Measurements from ENCODE around the gene SLC9A4. TPM values are rescaled to one million over a fixed set of nuclear protein-coding genes. Genes with fewer than 3 reads are reported as not detected.

The SLC9A4 gene
- total RNA-seq, 2 donors from 2014 or later, result 0.78 TPM; not detected in 1

DNA sequence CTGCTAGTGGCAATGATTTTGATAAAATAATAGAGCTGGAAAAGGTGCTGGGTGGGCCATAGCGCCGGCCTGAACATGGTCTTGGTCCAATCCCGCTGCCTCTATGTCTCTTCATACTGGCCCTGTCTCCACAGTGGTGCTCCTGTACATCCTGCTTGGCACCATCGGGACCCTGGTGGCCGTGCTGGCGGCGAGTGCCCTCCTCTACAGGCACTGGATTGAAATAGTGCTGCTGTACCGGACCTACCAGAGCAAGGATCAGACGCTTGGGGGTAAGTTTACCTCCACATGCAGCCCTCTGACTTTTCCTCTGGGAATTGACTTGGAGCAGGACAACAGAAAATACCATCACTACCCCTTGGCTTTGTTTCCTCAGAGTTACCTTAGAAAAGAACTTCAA is 26.1 kb upstream of the SLC9A4 start:
- 73 to 85% methylated on average over 8 to 9 of the region's 9 CpGs for WGBS, 2 donors
- intact Hi-C loops (cut with DNase I), result no loop called here
- H3K4me1 ChIP-seq, result no peaks in the 10 kb centered on the region

DNA sequence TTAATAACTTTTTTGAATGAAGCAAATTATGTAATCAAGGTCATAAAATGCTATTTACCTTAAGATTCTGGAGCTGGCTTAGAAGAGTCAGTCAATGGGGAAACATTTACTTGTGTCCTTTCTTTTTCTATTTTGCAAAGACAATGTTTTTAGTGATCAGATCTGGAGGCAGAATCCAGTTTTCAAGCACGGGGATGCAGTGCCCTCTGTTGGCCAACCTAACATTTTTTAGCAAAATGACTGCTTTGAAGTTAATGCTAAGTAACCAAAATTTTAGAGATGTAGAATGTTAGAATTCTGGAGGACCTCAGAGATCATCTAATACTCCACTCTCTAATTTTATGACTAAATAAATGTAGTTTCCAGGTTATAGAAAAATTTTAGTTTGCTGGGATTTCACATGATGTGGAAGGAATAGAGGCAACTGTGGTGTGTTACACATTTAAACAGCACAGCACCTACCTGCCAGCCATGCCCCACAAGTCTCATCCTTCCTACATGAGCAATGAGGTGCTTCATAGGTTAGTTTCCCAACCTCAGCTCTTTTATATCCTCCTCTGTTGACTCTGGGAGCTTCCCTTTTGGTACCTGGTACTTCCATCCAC is 23.6 kb upstream of the SLC9A4 start:
- WGBS, 2 donors, result 0% methylated on average over 1 of the region's 1 CpG
- DNase-seq (peak; percentile 22 to 38 (median 31)), ATAC-seq (no peak)
- no peak for TF ChIP-seq POLR2A (IDR thresholded peaks at IDR 0.05)
- TF ChIP-seq, protein P1, sequence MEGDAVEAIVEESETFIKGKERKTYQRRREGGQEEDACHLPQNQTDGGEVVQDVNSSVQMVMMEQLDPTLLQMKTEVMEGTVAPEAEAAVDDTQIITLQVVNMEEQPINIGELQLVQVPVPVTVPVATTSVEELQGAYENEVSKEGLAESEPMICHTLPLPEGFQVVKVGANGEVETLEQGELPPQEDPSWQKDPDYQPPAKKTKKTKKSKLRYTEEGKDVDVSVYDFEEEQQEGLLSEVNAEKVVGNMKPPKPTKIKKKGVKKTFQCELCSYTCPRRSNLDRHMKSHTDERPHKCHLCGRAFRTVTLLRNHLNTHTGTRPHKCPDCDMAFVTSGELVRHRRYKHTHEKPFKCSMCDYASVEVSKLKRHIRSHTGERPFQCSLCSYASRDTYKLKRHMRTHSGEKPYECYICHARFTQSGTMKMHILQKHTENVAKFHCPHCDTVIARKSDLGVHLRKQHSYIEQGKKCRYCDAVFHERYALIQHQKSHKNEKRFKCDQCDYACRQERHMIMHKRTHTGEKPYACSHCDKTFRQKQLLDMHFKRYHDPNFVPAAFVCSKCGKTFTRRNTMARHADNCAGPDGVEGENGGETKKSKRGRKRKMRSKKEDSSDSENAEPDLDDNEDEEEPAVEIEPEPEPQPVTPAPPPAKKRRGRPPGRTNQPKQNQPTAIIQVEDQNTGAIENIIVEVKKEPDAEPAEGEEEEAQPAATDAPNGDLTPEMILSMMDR (IDR thresholded peaks at IDR 0.05), result peak; percentile 10 to 60 (median 47)
- Histone ChIP-seq H3K4me3 (no peak overlapping the region), H3K9me3 (no peaks in the 10 kb centered on the region), H3K27ac (no peak overlapping the region), H3K27me3 (no peaks in the 10 kb centered on the region), H3K36me3 (replicated peaks in 1 of 2; ENCODE audit: insufficient read depth in 1 of 2, low read depth in 2 of 2) (no peaks in the 10 kb centered on the region), H3K4me1 (no peaks in the 10 kb centered on the region)
- intact Hi-C loops (cut with DNase I), result no loop called here

More for the DNA sequence above, 26.1 kb upstream of the SLC9A4 start:
- no peaks in the 10 kb centered on the region for H3K27me3 ChIP-seq
- H3K27ac ChIP-seq, result no peak overlapping the region
- ATAC-seq (no peak), DNase-seq (no peak)
- TF ChIP-seq, protein P1 (IDR thresholded peaks at IDR 0.05), result no peak
- TF ChIP-seq POLR2A (IDR thresholded peaks at IDR 0.05), result no peak
- no peak overlapping the region for H3K4me3 ChIP-seq
- no peaks in the 10 kb centered on the region for H3K9me3 ChIP-seq
- no peaks in the 10 kb centered on the region for H3K36me3 ChIP-seq (replicated peaks in 1 of 2; ENCODE audit: insufficient read depth in 1 of 2, low read depth in 2 of 2)

DNA sequence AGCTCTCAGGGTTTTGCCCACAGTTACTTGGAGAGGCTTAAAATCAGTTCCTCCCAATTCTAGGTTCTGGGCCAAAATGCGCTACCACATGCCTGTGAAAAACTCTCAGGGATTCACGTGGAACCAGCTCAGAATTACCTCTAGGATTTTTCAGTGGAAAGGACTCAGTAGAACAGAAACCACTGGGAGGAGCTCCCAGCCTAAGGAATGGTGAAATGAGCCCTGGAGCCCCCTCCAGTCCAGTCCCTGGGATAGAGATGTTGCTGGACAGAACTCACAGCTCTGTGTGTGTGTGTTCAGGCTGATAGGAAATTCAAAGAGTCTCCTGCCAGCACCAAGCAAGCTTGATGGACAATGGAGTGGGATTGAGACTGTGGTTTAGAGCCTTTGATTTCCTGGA is 21.1 kb upstream of the SLC9A4 start:
- 61 to 70% methylated on average over 2 of the region's 2 CpGs for WGBS, 2 donors
- H3K36me3 ChIP-seq (replicated peaks in 1 of 2; ENCODE audit: insufficient read depth in 1 of 2, low read depth in 2 of 2), result no peaks in the 10 kb centered on the region
- H3K9me3 ChIP-seq, result no peaks in the 10 kb centered on the region
- no peaks in the 10 kb centered on the region for H3K4me1 ChIP-seq
- intact Hi-C loops (cut with DNase I), result no loop called here
- DNase-seq (no peak), ATAC-seq (no peak)
- H3K27ac ChIP-seq, result no peak overlapping the region
- H3K27me3 ChIP-seq, result no peaks in the 10 kb centered on the region
- no peak overlapping the region for H3K4me3 ChIP-seq
- TF ChIP-seq, protein P1 (IDR thresholded peaks at IDR 0.05), result no peak
- TF ChIP-seq POLR2A (IDR thresholded peaks at IDR 0.05), result no peak

DNA sequence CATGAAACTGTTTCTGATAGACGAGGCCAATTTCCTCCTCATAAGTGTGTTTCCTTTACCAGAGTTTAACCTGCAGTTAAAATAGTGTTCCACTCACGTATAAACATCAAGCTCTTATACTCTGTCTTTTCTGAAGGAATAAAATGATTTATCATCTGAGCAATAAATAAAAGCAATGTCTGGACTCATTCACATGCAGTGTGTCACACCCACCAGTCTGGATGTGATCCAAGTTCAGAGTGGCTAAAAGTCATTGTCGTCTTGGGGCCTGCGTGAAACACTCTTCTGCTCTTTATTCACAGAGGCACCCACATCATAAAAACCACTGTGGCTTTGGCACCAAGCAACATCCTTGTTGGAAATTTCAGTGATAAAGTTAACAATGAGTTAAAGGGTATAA is 19.5 kb upstream of the SLC9A4 start:
- DNase-seq (no peak), ATAC-seq (no peak)
- no peak overlapping the region for H3K27ac ChIP-seq
- no peak for TF ChIP-seq POLR2A (IDR thresholded peaks at IDR 0.05)
- TF ChIP-seq, protein P1 (IDR thresholded peaks at IDR 0.05), result no peak
- no peaks in the 10 kb centered on the region for H3K4me1 ChIP-seq
- H3K4me3 ChIP-seq, result no peak overlapping the region
- intact Hi-C loops (cut with DNase I), result no loop called here
- no peaks in the 10 kb centered on the region for H3K36me3 ChIP-seq (replicated peaks in 1 of 2; ENCODE audit: insufficient read depth in 1 of 2, low read depth in 2 of 2)
- 64 to 68% methylated on average over 4 of the region's 4 CpGs for WGBS, 2 donors
- H3K9me3 ChIP-seq, result no peaks in the 10 kb centered on the region
- no peaks in the 10 kb centered on the region for H3K27me3 ChIP-seq

DNA sequence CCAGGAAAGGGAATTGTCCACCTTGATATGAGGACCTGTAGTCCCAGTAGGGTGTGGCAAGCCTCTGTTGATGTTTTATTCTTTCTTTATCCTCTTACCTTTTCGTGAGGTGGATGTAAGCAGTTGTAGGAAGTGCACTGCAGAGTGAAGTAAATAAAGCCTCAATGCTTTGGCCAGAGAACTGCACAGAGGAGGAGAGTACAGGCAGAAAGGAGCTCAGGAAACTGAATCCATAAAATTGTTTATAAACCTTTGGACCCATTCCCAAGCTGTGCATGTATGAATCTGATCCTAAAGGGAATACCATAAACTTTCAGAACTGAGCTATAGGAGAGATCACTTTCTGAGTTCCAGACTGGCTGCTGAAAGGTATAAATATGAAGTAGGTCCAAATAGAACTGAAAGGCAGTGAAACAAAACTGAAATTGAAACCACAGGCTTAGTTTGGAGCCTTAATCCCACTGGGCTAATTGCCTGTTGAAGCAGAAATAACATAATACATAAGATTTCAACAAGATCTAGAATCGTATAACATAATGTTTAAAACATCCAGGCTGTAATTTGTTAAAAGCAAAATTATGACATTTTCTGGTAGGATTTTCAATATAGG is 17.9 kb upstream of the SLC9A4 start:
- H3K27ac ChIP-seq, result no peak overlapping the region
- DNase-seq, result no peak
- TF ChIP-seq, protein P1 (IDR thresholded peaks at IDR 0.05), result no peak
- no peak for TF ChIP-seq POLR2A (IDR thresholded peaks at IDR 0.05)
- 77 to 87% methylated on average over 2 of the region's 2 CpGs for WGBS, 2 donors
- no peaks in the 10 kb centered on the region for H3K27me3 ChIP-seq
- ATAC-seq, result no peak
- no peaks in the 10 kb centered on the region for H3K4me1 ChIP-seq
- intact Hi-C loops (cut with DNase I), result no loop called here
- no peak overlapping the region for H3K4me3 ChIP-seq
- H3K9me3 ChIP-seq, result no peaks in the 10 kb centered on the region
- H3K36me3 ChIP-seq (replicated peaks in 1 of 2; ENCODE audit: insufficient read depth in 1 of 2, low read depth in 2 of 2), result no peaks in the 10 kb centered on the region
